NCI-H82 treated with DMSO at 0.1 percent for 48 hours (cell line): ENCODE data around the gene PTH1R.

ENCODE experiments used
- DNase-seq: peaks from one replicate; lab custom pipeline; 2025; ENCODE audit not compliant: unreplicated experiment; lab: John Stamatoyannopoulos, UW

Gene PTH1R

DNA sequence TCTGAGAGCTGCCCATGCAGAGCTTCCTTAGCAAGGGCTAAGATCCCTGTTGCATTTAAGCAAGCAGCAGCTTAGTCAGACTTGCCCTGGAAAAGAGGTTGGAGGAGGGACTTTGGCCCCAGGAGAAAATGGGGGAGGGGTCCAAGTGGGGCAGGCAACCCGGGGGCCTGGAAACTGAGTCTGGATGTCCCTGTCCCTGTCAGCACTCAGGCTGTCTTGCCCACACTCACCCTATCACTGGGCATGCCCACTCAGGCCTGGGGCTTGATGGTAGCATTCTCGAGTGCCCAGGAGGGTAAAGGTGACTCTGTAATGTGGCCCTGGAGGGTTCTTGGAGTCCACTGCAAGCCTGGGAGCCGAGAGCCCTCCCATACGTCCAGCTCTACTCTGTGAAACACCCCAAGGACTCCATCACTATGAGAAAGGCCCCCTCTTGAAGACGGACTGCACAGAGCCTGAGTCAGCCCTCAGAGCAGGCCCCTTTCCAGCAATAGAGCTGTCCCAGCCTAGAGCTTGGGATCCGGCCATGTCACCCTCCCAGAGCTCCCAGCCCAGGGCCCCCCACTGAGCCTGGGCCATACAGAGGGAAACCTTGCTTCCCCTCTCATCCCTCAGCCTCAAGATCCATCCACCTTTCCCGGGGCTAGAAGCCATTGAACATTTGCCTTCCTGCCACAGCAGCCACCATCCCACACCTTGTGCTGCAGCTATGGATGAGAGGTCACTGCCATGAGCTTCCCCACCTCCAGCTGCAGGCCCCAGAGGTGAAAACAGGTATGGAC, 27.6 kb upstream of the PTH1R start:
- DNase-seq = no peak

DNA sequence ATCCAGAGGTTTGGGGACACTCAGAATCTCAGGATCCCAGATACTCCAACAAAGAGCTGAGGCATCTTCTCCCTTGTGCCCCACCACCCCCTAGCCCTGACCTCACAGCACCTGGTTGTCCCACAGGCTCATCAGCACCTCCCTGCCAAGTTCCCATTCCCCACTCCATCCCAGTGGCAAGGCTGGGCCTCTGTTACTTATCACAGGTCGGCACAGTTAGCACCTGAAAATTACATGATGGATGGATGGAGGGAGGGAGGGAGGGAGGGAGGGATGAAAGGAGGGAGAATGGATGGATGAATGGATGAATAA, 27.1 kb upstream of the PTH1R start:
- no peak for DNase-seq

DNA sequence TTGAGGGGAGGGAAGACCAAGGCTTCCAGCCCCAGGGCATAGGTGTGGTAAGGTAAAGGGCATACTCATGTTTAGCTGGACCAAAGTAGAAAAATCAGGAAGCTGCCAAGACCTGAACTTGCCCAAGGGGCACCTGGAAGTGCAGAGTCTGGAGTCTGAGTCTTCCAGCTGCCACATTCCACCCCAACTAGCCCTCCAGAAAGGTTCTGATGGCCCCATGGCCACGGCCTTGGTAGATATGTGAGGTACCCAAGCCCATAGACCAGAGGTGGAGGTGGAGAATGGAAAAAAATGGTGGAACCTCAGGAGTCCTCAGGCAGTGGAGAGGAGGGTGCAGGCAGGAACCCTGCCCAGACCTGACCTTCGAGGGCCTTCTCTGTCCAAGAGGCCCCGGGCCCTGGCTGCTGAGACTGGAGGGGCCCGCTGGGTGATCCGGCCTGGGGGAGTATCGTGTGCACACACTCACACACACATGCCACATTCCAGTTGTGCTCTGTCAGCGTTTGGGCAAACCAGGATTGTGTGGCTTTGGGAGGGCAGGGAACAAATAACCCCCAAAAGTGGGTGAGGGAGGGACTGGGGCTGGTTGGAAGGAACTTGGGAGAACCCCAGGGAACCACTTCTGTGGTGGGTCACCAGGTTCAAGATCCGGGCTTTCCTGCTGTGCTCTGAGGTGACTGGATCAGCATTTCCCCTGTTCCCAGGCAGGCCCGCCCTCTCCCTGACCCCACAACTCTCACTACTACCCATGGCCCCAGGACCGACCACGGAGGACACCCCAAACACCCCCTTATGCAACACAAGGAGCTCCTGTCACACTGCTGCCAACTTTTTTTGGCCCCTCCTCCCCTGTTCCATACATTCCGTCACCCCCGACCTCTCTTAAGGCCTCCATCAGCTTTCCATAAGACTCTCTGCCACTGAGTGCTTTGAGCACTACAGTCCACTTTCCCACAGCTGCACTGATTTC, 25.9 kb upstream of the PTH1R start:
- DNase-seq = no peak

DNA sequence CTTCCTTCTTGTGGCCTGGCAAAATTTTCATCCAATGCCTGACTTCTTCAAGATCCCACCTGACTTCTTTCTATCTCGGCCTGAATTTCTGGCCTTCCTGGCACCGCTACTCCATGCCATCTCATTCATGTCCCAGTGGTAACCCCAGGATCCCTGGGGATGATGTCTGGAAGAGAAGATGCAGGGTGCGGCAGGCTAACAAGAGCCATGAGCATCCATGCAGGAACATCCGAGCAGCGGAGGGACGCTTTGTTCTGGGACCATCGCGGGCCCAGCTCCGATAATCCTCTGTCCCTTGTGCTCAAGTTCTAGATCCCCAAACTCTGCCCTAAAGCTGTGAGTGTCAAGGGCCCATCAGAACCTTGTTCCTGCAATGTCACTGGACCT, 25.2 kb upstream of the PTH1R start:
- DNase-seq = no peak

DNA sequence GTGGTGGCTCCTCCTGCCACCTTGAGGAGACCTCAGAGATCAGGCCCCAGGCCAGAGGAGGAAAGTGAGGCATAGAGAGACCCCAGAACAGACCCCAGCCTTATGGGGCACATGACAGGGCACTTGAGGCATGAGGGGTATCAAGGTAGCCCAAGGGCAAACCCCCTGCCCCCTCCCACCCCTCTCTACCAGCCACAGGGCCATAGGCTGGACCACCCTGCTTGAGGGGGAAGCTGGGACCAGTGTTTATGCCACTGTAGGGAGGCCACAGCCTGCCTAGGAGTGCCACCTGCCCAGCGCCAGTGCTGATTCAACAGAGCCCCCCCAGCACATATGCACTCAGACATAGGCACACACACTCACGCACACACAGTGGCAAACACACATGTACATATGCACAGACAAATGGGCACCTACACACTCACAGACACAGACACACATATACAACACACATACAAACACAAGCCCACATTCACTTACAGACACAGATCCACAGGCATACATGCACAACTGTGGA, 24.6 kb upstream of the PTH1R start:
- no peak for DNase-seq

DNA sequence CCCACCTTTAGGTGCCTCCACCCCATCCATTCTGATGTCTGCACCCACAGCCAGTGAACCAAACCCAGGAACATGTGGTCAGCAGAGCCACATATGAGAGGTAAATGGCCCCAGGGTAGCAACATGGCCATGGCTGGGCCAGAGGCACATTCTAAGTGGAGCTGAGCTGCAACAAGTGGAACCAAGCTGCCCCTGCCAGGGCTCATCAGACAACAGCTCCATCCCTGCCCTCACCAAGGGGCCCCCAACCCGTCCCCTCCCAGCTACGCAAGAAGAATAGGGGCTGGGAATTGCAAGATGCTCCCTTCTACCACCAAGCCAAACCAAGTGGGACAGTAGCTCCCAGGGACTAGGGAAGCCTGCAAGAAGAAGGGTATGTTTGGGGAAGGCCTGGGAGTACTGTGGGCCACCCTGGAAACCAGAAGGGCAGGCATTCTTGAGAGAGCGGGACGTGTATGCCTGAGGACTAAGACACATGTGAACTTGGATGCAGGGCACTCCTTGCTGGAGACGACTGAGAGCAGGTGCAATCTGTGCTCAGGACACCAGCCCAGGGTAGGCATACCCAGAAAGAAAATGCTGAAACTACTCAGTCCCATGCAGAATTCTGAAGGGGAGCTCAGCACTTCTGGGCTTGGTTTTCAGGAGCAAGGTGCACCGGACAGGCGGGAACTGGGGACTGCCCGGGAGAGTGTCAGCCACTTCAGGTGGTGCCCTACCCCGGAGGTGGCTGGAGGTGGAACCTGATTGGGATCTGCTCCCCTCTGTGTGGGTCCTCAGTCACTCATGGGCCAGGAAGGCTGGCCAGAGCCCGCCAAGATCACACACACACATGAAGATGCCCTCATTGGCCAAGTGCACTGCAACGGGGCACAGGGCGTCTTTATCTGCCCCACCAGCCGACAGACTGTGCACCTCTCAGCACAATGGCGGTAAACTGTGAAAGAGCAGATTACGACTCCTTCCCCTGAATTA, 23.8 kb upstream of the PTH1R start:
- DNase-seq = no peak

DNA sequence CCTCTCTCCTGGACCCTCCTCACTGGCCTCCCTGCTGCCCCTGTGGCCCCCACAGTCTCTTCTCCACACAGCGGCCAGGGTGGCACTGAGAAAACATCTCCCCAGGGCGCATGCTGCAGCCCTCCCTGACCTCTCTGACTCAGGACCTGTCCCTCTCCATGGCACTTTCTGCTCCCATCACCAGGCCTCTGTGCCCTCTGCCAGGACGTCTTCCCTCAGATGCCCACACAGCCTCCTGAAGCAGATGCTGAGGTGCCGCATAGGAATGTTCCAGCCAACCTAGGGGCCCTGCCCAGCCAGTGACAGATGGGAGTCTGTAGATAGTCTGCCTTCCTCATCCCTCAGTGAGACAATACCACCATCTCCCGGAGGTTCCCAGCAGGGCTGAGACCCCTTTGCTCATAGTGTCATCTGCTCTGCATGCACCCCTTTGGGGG, 22.9 kb upstream of the PTH1R start:
- no peak for DNase-seq

DNA sequence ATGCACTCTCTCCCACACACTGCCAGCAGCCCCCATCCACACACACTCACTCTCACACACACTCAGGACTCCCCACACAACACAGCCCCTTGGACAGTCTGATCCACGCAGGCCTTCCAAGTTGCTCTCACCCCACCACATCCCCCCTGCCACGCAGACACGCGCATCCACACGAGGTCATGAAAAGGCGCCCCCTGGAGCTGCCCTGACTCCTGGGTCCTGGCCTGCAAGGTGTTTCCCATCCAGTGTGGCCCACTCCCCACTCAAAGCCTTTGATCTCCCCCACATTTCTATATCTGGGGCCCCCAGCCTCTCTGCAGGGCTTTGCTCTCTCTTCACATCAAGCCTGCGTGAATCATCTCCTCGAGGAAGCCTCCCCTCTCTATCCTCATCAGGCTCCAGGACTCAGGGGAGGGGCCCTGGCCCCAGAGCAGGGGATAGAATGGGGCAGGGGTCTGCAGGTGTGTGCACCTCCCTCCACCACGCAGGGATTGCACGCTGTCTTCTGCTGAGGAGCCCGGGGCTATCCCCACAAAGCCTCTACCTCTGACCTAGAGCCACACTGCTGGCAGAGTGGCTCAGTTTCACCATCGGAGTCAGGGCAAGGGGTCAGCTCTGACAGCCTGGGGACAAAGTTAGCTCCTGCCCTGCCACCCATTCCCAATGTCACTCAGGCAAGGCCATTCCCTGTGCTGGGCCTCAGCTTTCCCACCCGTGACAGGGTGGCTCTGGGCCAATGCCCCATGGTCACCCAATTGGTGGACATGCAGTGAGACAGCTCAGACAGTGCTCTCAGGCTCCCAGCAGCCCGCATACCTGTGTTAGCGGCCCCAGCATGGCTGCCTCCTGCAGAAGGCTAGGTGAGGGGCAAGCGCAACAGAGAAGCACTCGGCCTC, 20.7 kb upstream of the PTH1R start:
- DNase-seq = no peak

DNA sequence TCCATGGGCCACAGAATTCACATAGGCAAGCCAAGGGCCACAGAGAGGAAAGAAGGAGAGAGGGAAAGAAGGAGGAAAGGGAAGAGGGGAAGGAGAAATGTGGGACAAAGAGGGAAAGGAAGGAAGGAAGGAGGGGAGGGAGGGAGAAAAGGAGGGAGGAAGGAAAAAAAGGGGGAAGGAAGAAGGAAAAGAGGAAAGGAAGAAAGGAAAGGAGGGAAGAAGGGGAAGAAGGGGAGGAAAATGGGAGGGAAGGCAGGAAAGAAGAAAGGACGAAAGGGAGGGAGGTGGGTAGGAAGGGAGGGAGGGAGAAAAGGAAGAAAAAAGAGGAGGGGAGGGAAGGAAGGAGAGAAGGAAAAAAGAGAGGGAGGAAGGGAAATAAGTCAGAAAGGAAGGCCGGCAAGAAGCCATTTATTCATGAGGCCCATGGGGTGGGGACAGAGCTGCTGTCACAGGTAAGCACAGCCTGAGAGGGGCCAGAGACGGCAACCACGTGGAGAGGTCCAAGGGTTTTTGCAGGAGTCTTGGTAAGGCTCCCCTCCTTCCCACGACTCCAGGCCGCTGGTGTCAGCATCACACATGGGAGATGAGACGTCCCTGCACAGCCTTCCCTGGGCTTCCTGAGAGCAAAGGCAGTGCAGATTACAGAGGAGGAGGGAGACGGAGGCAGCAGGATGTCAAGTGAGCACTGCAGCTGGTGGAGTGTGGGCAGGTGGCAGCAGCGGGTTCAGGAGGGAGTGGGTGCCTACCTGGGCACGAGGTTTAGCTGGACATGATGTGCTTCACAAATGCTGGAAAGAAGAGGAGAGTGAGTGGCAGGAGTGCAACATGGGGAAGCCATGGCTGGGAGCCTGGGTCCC, 19.8 kb upstream of the PTH1R start:
- DNase-seq = no peak

DNA sequence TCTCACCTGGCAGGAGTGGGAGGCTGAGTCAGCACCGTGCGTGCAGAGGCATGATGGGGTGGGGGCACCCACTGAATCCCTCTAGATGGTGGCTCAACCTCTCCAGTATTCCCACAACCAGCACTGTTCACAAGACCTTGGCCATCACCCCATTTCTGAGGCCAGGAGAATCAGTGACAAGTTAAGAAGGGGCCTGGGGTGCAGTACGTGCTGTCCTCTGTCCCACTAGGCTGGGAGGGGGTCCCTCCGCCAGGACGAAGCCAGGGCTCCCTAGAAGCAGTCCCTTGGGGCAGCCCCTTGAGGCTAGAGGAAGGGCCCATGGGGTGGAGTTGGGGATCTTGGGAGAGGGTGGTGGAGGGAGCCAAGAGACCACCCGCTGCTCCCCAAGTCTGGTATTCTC, 19.1 kb upstream of the PTH1R start:
- no peak for DNase-seq

DNA sequence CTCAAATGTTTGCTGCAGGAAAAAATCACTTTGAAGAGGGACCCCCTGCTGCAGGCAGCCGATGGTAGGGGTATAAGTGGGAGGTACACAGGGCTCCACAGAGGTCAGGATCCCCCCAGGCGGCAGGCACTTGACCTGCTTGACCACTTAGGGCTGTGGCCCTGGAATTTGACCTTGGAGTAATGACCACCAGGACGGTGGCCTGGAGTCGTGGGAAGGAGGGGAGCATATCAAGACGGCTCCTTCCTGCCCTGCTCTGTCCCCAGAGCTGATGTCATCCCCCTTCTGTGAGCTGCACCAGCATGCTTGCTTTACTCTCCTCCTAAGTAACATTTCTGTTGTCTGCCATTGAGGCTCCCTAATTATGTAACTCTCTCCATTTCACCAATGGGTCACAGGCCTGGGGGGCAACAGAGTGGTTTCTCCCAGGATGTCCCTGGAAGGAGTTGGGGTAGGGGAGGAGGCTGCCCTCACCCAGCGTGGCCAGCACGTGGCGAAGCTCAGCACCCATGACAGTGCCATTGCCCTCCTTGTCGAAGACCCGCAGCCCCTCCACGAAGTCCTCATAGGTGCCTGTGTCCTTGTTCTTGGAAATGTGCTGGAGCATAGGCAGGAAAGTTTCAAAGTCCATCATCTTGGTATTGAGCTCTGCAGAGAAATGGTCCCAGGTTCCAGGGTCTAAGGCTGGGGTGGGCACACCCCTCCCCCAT, 18.4 kb upstream of the PTH1R start:
- DNase-seq = no peak

DNA sequence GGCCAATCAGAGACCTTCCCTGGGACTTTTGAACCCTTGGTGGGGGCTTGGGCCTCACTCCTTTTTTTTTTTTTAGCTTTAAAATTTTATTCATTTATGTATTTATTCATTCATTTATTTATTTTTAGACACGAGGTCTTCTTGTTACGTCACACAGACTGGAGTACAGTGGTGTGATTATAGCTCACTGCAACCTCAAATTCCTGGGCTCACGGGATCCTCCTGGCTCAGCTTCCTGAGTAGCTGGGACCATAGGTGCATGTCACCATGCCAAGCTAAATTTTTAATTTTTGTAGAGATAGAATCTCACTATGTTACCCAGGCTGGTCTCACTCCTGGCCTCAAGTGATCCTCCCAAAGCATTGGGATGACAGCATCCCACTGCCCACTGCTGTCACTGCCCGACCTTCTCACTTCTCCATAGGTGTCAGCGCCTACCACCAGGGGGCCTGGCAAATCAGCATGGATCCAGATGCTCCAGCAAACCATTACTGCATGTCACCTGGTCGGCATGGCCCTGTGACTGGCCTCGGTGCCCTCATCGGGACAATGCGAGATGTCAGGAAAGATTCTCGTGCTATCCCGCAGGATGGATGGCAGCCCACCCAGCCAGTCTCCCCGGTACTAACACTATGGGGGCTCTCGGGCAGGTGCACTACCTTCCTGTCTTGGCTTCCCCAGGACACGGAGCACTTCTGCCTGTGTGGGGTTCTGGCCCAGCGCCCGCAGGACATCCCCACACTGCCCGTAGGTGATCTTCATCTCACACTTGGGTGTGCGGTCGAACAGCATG, 17.3 kb upstream of the PTH1R start:
- DNase-seq = no peak

DNA sequence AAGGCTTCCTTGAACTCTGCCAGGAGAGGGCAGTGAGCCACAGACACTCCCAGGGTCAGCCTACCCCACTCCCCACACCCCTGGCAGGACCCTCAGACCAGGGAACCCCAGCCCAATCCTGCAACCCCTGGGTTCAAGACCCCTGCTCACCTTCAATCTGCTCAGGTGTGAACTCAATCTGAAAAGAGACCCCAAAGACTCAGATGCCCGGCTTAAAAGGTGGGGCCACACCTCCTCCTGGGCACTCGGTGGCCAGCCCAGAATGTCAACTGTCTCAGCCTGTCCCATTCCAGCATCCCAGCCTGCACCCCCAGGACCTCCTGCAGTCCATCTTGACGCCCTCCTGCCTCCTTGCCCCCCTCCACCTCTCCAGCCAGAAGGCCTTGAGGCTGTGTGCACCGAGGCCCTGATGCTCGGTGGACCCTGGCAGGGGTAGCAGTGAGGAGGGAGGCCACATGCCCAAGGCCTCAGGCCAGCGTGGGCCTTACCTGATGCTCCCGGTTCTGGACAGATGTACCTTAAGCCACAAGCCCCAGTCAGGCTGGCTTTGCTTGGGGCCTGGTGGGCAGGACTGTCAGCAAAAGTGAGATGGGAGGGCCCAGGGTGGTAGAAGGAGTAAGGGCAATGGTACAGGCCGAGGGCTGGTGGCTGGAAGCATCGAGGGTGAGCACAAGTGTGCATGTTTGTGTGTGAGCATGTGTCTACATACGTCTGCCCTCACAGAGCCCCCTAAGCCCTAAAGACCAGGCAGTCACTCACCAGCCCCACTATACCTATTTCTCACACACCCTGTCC, 16.5 kb upstream of the PTH1R start:
- no peak for DNase-seq

DNA sequence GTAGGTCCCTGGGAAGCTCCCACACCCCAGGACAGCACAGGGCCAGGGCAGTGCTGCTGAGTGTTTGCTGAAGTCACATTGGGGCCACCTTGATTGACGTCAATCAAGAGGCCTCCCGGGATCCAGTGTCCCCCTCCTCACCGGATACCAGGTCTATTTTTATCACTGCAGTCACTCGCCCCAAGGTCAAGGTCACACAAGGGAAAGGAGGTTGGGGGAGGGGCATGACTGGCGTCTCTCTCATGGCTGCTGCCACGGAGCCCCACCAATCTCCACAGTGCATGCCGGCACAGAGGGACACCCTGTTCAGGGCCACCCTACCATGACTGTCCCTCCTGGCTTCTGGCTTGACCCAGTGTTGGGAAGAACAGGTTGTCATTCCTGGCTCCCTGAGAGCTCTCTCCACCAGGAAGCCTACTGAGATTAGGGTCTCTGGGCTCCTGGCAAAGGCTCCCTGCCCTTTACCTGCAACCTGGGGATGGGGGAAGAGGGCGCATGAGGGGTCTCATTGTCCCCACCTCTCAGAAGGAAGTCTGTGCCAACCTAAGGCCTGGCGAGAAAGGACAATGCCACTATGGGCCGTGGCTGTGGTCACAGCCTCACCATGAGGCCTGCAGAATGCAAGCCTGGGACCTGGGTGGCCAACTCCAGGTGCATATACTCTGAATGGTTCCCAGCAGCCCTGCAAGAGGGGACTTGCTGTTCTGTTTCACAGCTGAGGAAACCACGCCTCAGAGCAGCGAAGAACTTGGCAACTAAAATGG, 15.7 kb upstream of the PTH1R start:
- no peak for DNase-seq

DNA sequence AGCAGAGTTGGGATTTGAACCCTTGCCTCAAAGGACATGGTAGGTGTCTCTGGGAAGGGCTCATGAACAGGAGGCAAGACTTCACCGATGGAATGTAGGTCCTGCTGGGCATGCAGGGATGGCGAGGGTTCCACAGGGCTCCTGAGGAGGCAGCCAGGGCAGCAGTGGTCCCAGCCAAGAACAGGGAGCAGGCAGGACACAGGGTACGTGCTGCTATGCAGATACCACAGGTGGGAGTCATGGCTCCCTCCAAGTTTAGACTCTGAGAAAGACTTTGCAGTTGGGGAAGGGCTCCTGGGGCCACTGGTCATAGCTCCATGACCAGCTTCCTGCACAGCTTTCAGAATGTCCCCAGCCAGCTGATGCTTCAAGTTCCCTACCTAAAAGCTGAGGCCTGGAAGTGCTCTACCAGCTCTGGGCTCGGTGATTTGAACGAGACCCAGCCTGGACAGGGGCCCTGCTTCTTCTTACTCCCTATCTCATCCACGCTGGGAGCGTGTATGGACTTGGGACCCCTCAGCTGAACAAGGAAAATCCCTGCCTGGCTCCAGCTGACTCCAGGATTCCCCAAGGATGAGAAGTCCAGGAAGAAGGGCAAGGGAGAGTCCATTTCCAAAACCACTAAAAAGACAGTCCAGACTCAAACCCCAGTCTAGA, 15.0 kb upstream of the PTH1R start:
- DNase-seq = no peak
